Measurements from ENCODE around the gene ACOT11.

GRCh38 chr1:54500107-54500431, 48.0 kb upstream of the ACOT11 start:
- TF ChIP-seq CTCF (conservative IDR thresholded peaks at IDR 0.05 in 1 of 2, IDR thresholded peaks at IDR 0.05 in 1 of 2; ENCODE audit: extremely low read depth in 1 of 2, insufficient read depth in 1 of 2, low read depth in 1 of 2, low read length in 2 of 2): no peak
- TF ChIP-seq EZH2 (IDR thresholded peaks at IDR 0.05; ENCODE audit: borderline replicate concordance, low read length): no peak

Measured in mammary epithelial cell (primary cell).